ENCODE results near the gene MGAT1. TPM values are rescaled to one million over a fixed set of nuclear protein-coding genes. Genes with fewer than 3 reads are reported as not detected.

MGAT1 gene
- total RNA-seq, 5 donors from 2014 or later (not counting 1 experiment from before 2014, with no cell fraction given), result 83.1 to 198 (median 145) TPM

DNA sequence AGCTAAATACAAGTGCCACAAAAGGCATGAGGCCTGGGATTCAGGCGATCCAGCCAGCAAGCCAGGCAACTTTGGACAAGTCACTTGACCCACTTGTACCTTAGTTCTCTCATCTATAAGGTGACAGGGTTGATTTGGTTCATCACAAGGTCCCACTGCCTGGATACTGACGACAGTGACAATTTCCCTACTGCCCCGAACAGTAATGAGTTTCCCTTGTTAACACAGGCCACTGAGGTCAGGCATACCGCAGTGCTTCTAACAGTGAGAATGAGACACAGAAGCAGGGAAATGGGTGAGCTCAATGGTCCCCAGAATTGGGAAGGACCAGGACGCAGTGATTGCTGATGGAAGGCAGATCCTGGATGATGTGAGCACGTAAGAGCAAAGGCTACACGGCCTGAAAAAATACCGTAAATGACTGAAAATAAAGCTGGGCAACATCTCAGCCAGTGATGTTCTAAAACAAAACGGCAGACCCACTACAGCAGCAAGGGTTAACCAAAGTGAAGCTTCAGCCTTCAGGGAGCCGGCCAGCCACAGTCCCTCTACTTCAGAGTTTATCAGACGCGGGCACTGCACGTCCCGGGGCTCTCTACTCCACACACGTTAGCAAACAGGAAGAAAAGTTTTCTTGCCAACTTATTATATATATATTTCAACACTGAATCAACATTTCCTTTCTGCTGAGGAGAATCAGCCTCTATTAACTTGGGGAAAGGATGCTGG is 846 bp downstream of the MGAT1 start:
- Mint-ChIP-seq H3K4me3 (peak overlapping the region; percentile 83 to 87 (median 85)), H3K9me3 (no peaks in the 10 kb centered on the region), H3K4me1 (peaks cover 79 to 82% (median 81%) of the 10 kb centered on the region in 3 donors), H3K27me3 (no peaks in the 10 kb centered on the region), H3K27ac (peak overlapping the region; percentile 90 to 91), H3K36me3 (peaks cover 13% of the 10 kb centered on the region)
- POLR2A ChIA-PET, result no interaction called here
- Histone ChIP-seq H3K27ac (ENCODE audit: low read length) (peak overlapping the region; percentile 49), H3K9me3 (no peaks in the 10 kb centered on the region), H3K36me3 (ENCODE audit: control insufficient read depth in 2 of 2, extremely low read depth in 1 of 2, insufficient read depth in 1 of 2, low read length in 1 of 2) (peaks cover 0 to 29% of the 10 kb centered on the region in 2 donors), H3K4me1 (ENCODE audit: control insufficient read depth in 1 of 2, extremely low read depth in 1 of 2, insufficient read depth in 2 of 2, low read length in 2 of 2) (peaks cover 49 to 86% of the 10 kb centered on the region in 2 experiments), H3K4me3 (ENCODE audit: control insufficient read depth in 1 of 2, extremely low read depth in 1 of 2, low read length in 1 of 2) (peak overlapping the region; percentile 55 to 90), H3K27me3 (replicated peaks in 1 of 2; ENCODE audit: control insufficient read depth in 2 of 2, extremely low read depth in 1 of 2, insufficient read depth in 2 of 2, low read length in 1 of 2) (no peaks in the 10 kb centered on the region)
- DNase-seq, result no peak
- peak in 1 of 4 experiments; percentile 13 for ATAC-seq (replicated peaks in 1 of 4)
- CTCF ChIA-PET, result interaction anchor here in 1 of 2 donors (2.5 kb wide), 1 partner anchor 30 kb away, joined by 15 read pairs; no protein-coding TSS in a partner anchor
- 34% methylated on average over 8 of the region's 15 CpGs for WGBS (ENCODE audit: insufficient coverage)

DNA sequence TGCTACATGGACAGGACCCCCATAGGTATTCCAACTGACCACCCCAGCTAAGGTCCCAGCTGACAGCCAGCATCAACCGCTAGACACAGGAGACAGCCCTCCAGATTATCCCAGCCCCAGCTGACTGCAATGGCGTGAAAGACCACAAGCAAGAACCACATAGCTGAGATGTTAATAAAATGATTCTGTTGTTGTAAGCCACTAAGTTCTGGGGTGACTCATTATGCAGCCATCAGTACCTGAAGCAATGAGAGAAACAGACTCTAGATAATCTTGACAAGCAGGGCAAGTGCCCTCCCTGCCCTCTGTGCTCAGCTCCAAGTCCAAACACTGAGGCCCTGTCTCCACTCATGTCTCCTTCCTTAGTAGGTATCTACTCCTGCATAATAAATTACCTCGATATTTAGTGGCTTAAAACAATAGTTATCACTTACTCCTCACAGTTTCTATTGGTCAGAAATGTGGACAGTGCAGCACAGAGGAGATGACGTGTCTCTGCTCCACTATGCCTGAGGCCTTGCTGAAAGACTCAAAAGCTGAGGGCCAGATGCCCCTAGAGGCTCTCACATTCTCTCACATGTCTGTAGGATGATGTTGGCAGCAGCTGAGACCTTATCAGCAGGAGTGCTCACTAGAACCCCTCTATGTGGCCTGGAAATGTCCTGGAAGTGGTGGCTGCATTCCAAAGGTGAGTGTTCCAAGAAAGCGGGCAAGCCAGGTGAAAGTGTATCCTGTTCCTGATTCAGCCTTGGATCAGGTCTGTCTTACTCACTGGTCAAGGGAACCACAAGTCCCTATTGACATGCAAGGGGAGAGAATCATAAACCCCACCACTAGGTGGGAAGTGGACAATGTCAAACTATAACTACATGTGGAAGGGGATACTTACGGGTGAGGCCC is 2.5 kb downstream of the MGAT1 start:
- no peak overlapping the region for H3K4me3 ChIP-seq (ENCODE audit: control insufficient read depth in 1 of 2, extremely low read depth in 1 of 2, low read length in 1 of 2)
- peaks cover 80 to 82% (median 81%) of the 10 kb centered on the region in 3 donors for H3K4me1 Mint-ChIP-seq
- peak overlapping the region; percentile 1 for H3K27ac ChIP-seq (ENCODE audit: low read length)
- ChIA-PET POLR2A (interaction anchor here in 1 of 2 donors (0.5 kb wide), 1 partner anchor 9 kb away, joined by 3 read pairs; no protein-coding TSS in a partner anchor), CTCF (no interaction called here)
- DNase-seq (no peak), ATAC-seq (replicated peaks in 1 of 4) (no peak)
- H3K36me3 Mint-ChIP-seq, result peaks cover 26% of the 10 kb centered on the region
- WGBS (ENCODE audit: insufficient coverage), result 100% methylated on average over 1 of the region's 6 CpGs
- peak overlapping the region; percentile 83 to 87 (median 85) for H3K4me3 Mint-ChIP-seq
- H3K4me1 ChIP-seq (ENCODE audit: control insufficient read depth in 1 of 2, extremely low read depth in 1 of 2, insufficient read depth in 2 of 2, low read length in 2 of 2), result peaks cover 41 to 83% of the 10 kb centered on the region in 2 experiments
- H3K27me3 Mint-ChIP-seq, result no peaks in the 10 kb centered on the region
- H3K36me3 ChIP-seq (ENCODE audit: control insufficient read depth in 2 of 2, extremely low read depth in 1 of 2, insufficient read depth in 1 of 2, low read length in 1 of 2), result peaks cover 0 to 38% of the 10 kb centered on the region in 2 donors
- no peaks in the 10 kb centered on the region for H3K27me3 ChIP-seq (replicated peaks in 1 of 2; ENCODE audit: control insufficient read depth in 2 of 2, extremely low read depth in 1 of 2, insufficient read depth in 2 of 2, low read length in 1 of 2)
- no peaks in the 10 kb centered on the region for H3K9me3 ChIP-seq
- peak overlapping the region; percentile 11 to 76 for H3K27ac Mint-ChIP-seq
- no peaks in the 10 kb centered on the region for H3K9me3 Mint-ChIP-seq

DNA sequence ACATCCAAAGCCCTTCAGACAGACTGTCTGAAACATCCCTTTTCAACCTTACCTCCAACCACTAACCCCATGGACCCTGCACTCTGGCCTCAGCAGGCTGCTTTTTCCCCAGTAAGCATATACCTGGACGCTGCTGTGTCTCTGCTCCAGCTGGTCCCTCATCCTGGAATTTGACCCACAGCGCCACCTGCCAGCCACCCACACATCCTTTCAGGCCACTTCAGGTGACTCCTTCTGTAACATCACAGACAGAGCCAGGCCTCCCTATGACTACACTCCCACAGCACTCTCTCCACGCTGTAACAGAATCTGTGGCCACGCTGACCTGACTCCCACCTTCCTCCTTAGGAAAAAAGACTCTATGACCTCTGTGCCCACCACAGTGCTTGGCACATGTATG is 3.4 kb downstream of the MGAT1 start:
- DNase-seq (peak in 1 of 35 experiments; percentile 29), ATAC-seq (replicated peaks in 1 of 4) (no peak)

DNA sequence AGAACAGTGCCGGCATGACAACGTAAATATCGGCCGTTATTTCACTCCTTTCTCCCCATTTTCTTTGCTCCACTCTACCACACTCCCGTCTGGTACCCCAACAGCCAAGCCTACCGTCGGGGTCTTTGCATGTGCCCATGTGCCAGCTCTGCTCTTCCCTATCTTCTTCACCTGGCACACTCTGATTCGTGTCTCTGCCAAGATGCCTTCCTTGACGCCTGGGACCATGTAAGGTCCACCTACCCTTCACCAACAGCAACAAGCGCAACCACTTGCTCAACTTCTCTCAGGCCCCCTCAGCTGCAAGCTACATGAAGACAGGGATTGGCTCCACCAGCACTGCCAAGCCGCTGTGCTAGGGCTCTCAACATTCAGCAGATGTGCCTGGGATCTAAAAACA is 4.4 kb downstream of the MGAT1 start:
- H3K27me3 Mint-ChIP-seq, result no peaks in the 10 kb centered on the region
- peaks cover 26% of the 10 kb centered on the region for H3K36me3 Mint-ChIP-seq
- Histone ChIP-seq H3K27ac (ENCODE audit: low read length) (no peak overlapping the region), H3K36me3 (ENCODE audit: control insufficient read depth in 2 of 2, extremely low read depth in 1 of 2, insufficient read depth in 1 of 2, low read length in 1 of 2) (peaks cover 0 to 43% of the 10 kb centered on the region in 2 donors), H3K4me1 (ENCODE audit: control insufficient read depth in 1 of 2, extremely low read depth in 1 of 2, insufficient read depth in 2 of 2, low read length in 2 of 2) (peaks cover 34 to 72% of the 10 kb centered on the region in 2 experiments), H3K27me3 (replicated peaks in 1 of 2; ENCODE audit: control insufficient read depth in 2 of 2, extremely low read depth in 1 of 2, insufficient read depth in 2 of 2, low read length in 1 of 2) (no peaks in the 10 kb centered on the region), H3K4me3 (ENCODE audit: control insufficient read depth in 1 of 2, extremely low read depth in 1 of 2, low read length in 1 of 2) (no peak overlapping the region), H3K9me3 (no peaks in the 10 kb centered on the region)
- H3K9me3 Mint-ChIP-seq, result no peaks in the 10 kb centered on the region
- ChIA-PET POLR2A (no interaction called here), CTCF (no interaction called here)
- WGBS (ENCODE audit: insufficient coverage), result 79% methylated on average over 10 of the region's 11 CpGs
- DNase-seq (no peak), ATAC-seq (replicated peaks in 1 of 4) (no peak)
- peak overlapping the region; percentile 6 to 83 (median 18) for H3K4me3 Mint-ChIP-seq
- H3K4me1 Mint-ChIP-seq, result peaks cover 81 to 86% (median 83%) of the 10 kb centered on the region in 3 donors
- H3K27ac Mint-ChIP-seq, result peak overlapping the region; percentile 56 to 76

More for the DNA sequence above, 3.4 kb downstream of the MGAT1 start:
- Mint-ChIP-seq H3K4me1 (peaks cover 79 to 81% (median 81%) of the 10 kb centered on the region in 3 donors), H3K36me3 (peaks cover 26% of the 10 kb centered on the region), H3K9me3 (no peaks in the 10 kb centered on the region), H3K4me3 (peak overlapping the region; percentile 17 to 85 (median 83)), H3K27me3 (no peaks in the 10 kb centered on the region), H3K27ac (peak overlapping the region; percentile 28 to 76)
- Histone ChIP-seq H3K4me1 (ENCODE audit: control insufficient read depth in 1 of 2, extremely low read depth in 1 of 2, insufficient read depth in 2 of 2, low read length in 2 of 2) (peaks cover 34 to 74% of the 10 kb centered on the region in 2 experiments), H3K4me3 (ENCODE audit: control insufficient read depth in 1 of 2, extremely low read depth in 1 of 2, low read length in 1 of 2) (no peak overlapping the region), H3K27ac (ENCODE audit: low read length) (no peak overlapping the region), H3K36me3 (ENCODE audit: control insufficient read depth in 2 of 2, extremely low read depth in 1 of 2, insufficient read depth in 1 of 2, low read length in 1 of 2) (peaks cover 0 to 43% of the 10 kb centered on the region in 2 donors), H3K27me3 (replicated peaks in 1 of 2; ENCODE audit: control insufficient read depth in 2 of 2, extremely low read depth in 1 of 2, insufficient read depth in 2 of 2, low read length in 1 of 2) (no peaks in the 10 kb centered on the region), H3K9me3 (no peaks in the 10 kb centered on the region)
- 86% methylated on average over 2 of the region's 4 CpGs for WGBS (ENCODE audit: insufficient coverage)
- ChIA-PET CTCF (interaction anchor here in 1 of 2 donors (0.6 kb wide), 1 partner anchor 408 kb away, joined by 3 read pairs; no protein-coding TSS in a partner anchor), POLR2A (no interaction called here)

DNA sequence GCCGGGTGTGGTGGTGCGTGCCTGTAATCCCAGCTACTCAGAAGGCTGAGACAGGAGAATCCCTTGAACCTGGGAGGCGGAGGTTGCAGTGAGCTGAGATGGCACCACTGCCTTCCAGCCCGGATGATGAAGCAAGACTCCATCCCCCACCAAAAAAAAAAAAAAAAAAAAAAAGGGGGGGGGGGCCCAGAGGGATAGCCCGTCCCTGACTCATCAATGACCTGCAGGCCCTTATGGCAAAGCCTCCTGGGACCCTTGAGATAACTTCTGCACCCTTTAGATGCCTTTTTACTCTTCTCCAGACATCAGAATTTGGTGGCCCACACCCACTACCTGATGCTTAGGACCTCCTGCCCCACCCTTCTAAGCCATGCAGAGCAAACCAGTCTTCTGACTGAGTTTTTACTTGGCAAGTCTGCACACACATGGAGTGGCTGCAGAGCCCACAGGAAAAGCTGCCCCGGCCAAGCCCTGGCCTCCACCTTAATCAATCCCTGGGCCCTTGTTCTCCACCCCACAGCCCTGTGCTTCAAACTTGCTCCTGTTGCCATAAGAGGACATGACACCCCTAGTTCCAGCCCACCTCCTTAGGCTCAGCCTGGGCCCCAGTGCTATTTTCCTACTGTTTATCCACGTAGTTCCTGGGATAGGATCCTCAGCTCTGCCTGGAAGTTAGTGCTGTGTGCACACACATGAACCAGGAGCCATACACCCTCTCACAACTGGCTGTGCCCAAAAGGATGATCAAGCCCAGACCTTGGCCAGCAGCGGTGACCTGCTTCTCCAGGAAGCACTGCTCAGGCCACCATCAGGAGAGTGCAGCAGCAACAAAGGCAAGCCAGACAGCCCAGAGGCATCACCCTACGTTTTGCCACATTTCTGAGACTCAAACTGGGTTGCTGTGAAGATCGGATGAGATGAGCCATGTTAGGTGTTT is 5.1 kb downstream of the MGAT1 start:
- Histone ChIP-seq H3K4me1 (ENCODE audit: control insufficient read depth in 1 of 2, extremely low read depth in 1 of 2, insufficient read depth in 2 of 2, low read length in 2 of 2) (peaks cover 34 to 77% of the 10 kb centered on the region in 2 experiments), H3K9me3 (no peaks in the 10 kb centered on the region), H3K27me3 (replicated peaks in 1 of 2; ENCODE audit: control insufficient read depth in 2 of 2, extremely low read depth in 1 of 2, insufficient read depth in 2 of 2, low read length in 1 of 2) (no peaks in the 10 kb centered on the region), H3K4me3 (ENCODE audit: control insufficient read depth in 1 of 2, extremely low read depth in 1 of 2, low read length in 1 of 2) (no peak overlapping the region), H3K36me3 (ENCODE audit: control insufficient read depth in 2 of 2, extremely low read depth in 1 of 2, insufficient read depth in 1 of 2, low read length in 1 of 2) (peaks cover 4 to 50% of the 10 kb centered on the region in 2 donors), H3K27ac (ENCODE audit: low read length) (no peak overlapping the region)
- Mint-ChIP-seq H3K27me3 (no peaks in the 10 kb centered on the region), H3K36me3 (peaks cover 26% of the 10 kb centered on the region), H3K4me1 (peaks cover 85 to 91% (median 89%) of the 10 kb centered on the region in 3 donors), H3K9me3 (no peaks in the 10 kb centered on the region), H3K27ac (peak overlapping the region; percentile 56 to 76), H3K4me3 (peak overlapping the region in 2 of 3 donors; percentile 18 to 83)
- no peak for DNase-seq
- 70% methylated on average over 6 of the region's 10 CpGs for WGBS (ENCODE audit: insufficient coverage)
- ATAC-seq (replicated peaks in 1 of 4), result no peak
- CTCF ChIA-PET, result no interaction called here
- POLR2A ChIA-PET, result interaction anchor here in 1 of 2 donors (1.2 kb wide), 1 partner anchor 33 kb away, joined by 6 read pairs; no protein-coding TSS in a partner anchor
